HepG2 (cell line): ENCODE results near the gene KDM3B. TPM values are rescaled to one million over a fixed set of nuclear protein-coding genes. Genes with fewer than 3 reads are reported as not detected.

Experiments
- ARNTL ChIP-seq: sonication (generic); formaldehyde crosslinking; IDR thresholded peaks from 2 replicates; pipeline ENCODE4 v1.4.0; 2020; ENCODE audit warnings: mild to moderate bottlenecking, missing genetic modification reagents
- BRF2 ChIP-seq: sonication (generic); formaldehyde crosslinking; IDR thresholded peaks from 2 replicates; pipeline ENCODE4 v1.8.1; 2022; ENCODE audit warnings: mild to moderate bottlenecking, missing genetic modification reagents
- CBX1 ChIP-seq: IDR thresholded peaks from one replicate; pipeline ENCODE4 v1.6.1; 2016; ENCODE audit warnings: antibody characterized with exemption, low read depth
- ETS1 ChIP-seq: sonication (generic); formaldehyde crosslinking; IDR thresholded peaks from 2 replicates; pipeline ENCODE4 v1.4.0; 2020; ENCODE audit warnings: missing genetic modification reagents
- ETV6 ChIP-seq: sonication (generic); formaldehyde crosslinking; conservative IDR thresholded peaks from 2 replicates; pipeline ENCODE4 v1.4.0; 2020; ENCODE audit warnings: missing genetic modification reagents
- FOXJ3 ChIP-seq: sonication (generic); formaldehyde crosslinking; IDR thresholded peaks from 2 replicates; pipeline ENCODE4 v1.4.0; 2020; ENCODE audit warnings: missing genetic modification reagents, mild to moderate bottlenecking, borderline replicate concordance
- HDAC1 ChIP-seq: sonication (generic); formaldehyde crosslinking; IDR thresholded peaks from 2 replicates; pipeline ENCODE4 v1.5.1; 2020; ENCODE audit warnings: mild to moderate bottlenecking, missing genetic modification reagents
- HOXA9 ChIP-seq: sonication (generic); formaldehyde crosslinking; IDR thresholded peaks from 2 replicates; pipeline ENCODE4 v1.8.1; 2022; ENCODE audit warnings: missing genetic modification reagents, mild to moderate bottlenecking, moderate library complexity, borderline replicate concordance
- MXD1 ChIP-seq: sonication (generic); formaldehyde crosslinking; IDR thresholded peaks from 2 replicates; pipeline ENCODE4 v1.4.0; 2020; ENCODE audit warnings: mild to moderate bottlenecking, missing genetic modification reagents
- RAD21 ChIP-seq: fragments of 450-650 bp; formaldehyde crosslinking; IDR thresholded peaks from 2 replicates; pipeline ENCODE4 v1.5.0; 2020; ENCODE audit warnings: mild to moderate bottlenecking
- XRCC5 ChIP-seq: fragments of 200-400 bp; formaldehyde crosslinking; optimal IDR thresholded peaks from 2 replicates; pipeline ENCODE3; 2017; ENCODE audit warnings: mild to moderate bottlenecking, low read length
- ZBTB7B ChIP-seq: sonication (generic); formaldehyde crosslinking; IDR thresholded peaks from 2 replicates; pipeline ENCODE4 v1.4.0; 2020; ENCODE audit warnings: missing genetic modification reagents
- ZC3H4 ChIP-seq: sonication (generic); formaldehyde crosslinking; IDR thresholded peaks from 2 replicates; pipeline ENCODE4 v1.4.0; 2020; ENCODE audit warnings: missing genetic modification reagents, borderline replicate concordance
- ZNF12 ChIP-seq: sonication (generic); formaldehyde crosslinking; IDR thresholded peaks from 2 replicates; pipeline ENCODE4 v1.5.0; 2020; ENCODE audit warnings: missing genetic modification reagents
- ZNF414 ChIP-seq: sonication (generic); formaldehyde crosslinking; IDR thresholded peaks from 2 replicates; pipeline ENCODE4 v1.5.0; 2020; ENCODE audit warnings: missing genetic modification reagents
- ZNF430 ChIP-seq: sonication (generic); formaldehyde crosslinking; IDR thresholded peaks from 2 replicates; pipeline ENCODE4 v1.9.0; 2021; ENCODE audit warnings: mild to moderate bottlenecking, missing genetic modification reagents
- ZNF501 ChIP-seq: sonication (generic); formaldehyde crosslinking; IDR thresholded peaks from 2 replicates; pipeline ENCODE4 v1.5.1; 2020; ENCODE audit warnings: mild to moderate bottlenecking, moderate library complexity, missing genetic modification reagents
- ZNF605 ChIP-seq: sonication (generic); formaldehyde crosslinking; IDR thresholded peaks from 2 replicates; pipeline ENCODE4 v1.8.0; 2022; ENCODE audit warnings: mild to moderate bottlenecking, missing genetic modification reagents
- ZNF646 ChIP-seq: sonication (generic); formaldehyde crosslinking; IDR thresholded peaks from 2 replicates; pipeline ENCODE4 v1.9.0; 2021; ENCODE audit warnings: mild to moderate bottlenecking, missing genetic modification reagents
- ZNF709 ChIP-seq: sonication (generic); formaldehyde crosslinking; IDR thresholded peaks from 2 replicates; pipeline ENCODE4 v1.5.0; 2020; ENCODE audit warnings: mild to moderate bottlenecking, missing genetic modification reagents
- ZNF761 ChIP-seq: sonication (generic); formaldehyde crosslinking; conservative IDR thresholded peaks from 2 replicates; pipeline ENCODE4 v1.4.0; 2020; ENCODE audit warnings: mild to moderate bottlenecking, missing genetic modification reagents
- ZNF816 ChIP-seq: sonication (generic); formaldehyde crosslinking; IDR thresholded peaks from 2 replicates; pipeline ENCODE4 v1.8.0; 2022; ENCODE audit warnings: missing genetic modification reagents, mild to moderate bottlenecking, borderline replicate concordance
- polyA plus RNA-seq, 8 experiments: library from polyadenylated mRNA; depleted of rRNA in 3 of 8; stranded (reverse) in 7 of 8; unstranded in 1 of 8; fragments of >200 nt; fragmentation: Illumina TruSeq in 4 of 8; extraction: Trizol in 4 of 8; gene quantifications; 2 replicates each; pipeline versions ENCODE4 v1.2.1 to v1.2.3, GENCODE V29; 2011 to 2016; ENCODE audit warnings: low read depth in 4 of 8, missing spikeins in 1 of 8, mixed read lengths in 1 of 8; ENCODE audit not compliant: insufficient read depth in 1 of 8
- total RNA-seq, 5 experiments: library from RNA; depleted of rRNA; stranded (reverse); fragments of >200 nt; fragmentation: Illumina TruSeq; extraction: Trizol; gene quantifications; 2 replicates each; pipeline ENCODE4 v1.2.3, GENCODE V29; 2016; ENCODE audit warnings: low read depth in 1 of 5

KDM3B gene
- total and polyA plus RNA-seq, 2 of the 13 experiments (the other 11 are each of a cell fraction or from before 2014, with no cell fraction given): 19.7 to 34.3 TPM

- TF ChIP-seq ETV6 (CRISPR knock-in tag): no peak
- TF ChIP-seq ETS1 (CRISPR knock-in tag): no peak
- TF ChIP-seq BRF2 (CRISPR knock-in tag): 0 out of 2 replicates have a peak, but pooled peaks have one; percentile 73
- peak; percentile 94 for TF ChIP-seq HDAC1 (CRISPR knock-in tag)
- TF ChIP-seq ZNF646: 0 out of 2 replicates have a peak, but pooled peaks have one; percentile 28
- 0 out of 2 replicates have a peak, but pooled peaks have one; percentile 44 for TF ChIP-seq MXD1 (CRISPR knock-in tag)
- TF ChIP-seq ZNF816 (CRISPR knock-in tag): peak; percentile 60; the same call in 1 of the 2 replicates
- TF ChIP-seq HOXA9 (CRISPR knock-in tag): 0 out of 2 replicates have a peak, but pooled peaks have one; percentile 31
- no peak for TF ChIP-seq ZNF761 (CRISPR knock-in tag)
- 0 out of 2 replicates have a peak, but pooled peaks have one; percentile 9 for TF ChIP-seq ZNF12 (CRISPR knock-in tag)
- peak; percentile 92 for TF ChIP-seq ZNF605 (CRISPR knock-in tag)
- no peak for TF ChIP-seq ZC3H4 (CRISPR knock-in tag)
- peak; percentile 95 for TF ChIP-seq RAD21
- TF ChIP-seq ARNTL (CRISPR knock-in tag): no peak
- TF ChIP-seq ZNF501 (CRISPR knock-in tag): 0 out of 2 replicates have a peak, but pooled peaks have one; percentile 36
- no peak for TF ChIP-seq CBX1
- peak; percentile 79 for TF ChIP-seq XRCC5
- no peak for TF ChIP-seq FOXJ3 (CRISPR knock-in tag)
- peak; percentile 87 for TF ChIP-seq ZNF709
- TF ChIP-seq ZBTB7B (CRISPR knock-in tag): peak; percentile 77
- peak; percentile 60; the same call in 1 of the 2 replicates for TF ChIP-seq ZNF414
- TF ChIP-seq ZNF430 (CRISPR knock-in tag): peak; percentile 49; the same call in 1 of the 2 replicates
Measured at GRCh38 chr5:138464008-138464387, 111.5 kb downstream of the KDM3B start (continued).
